ENCODE measurements around the gene SBK3.
A peak's percentile ranks its signal among the peaks of the same experiment; 100 is the strongest.

The SBK3 gene

DNA sequence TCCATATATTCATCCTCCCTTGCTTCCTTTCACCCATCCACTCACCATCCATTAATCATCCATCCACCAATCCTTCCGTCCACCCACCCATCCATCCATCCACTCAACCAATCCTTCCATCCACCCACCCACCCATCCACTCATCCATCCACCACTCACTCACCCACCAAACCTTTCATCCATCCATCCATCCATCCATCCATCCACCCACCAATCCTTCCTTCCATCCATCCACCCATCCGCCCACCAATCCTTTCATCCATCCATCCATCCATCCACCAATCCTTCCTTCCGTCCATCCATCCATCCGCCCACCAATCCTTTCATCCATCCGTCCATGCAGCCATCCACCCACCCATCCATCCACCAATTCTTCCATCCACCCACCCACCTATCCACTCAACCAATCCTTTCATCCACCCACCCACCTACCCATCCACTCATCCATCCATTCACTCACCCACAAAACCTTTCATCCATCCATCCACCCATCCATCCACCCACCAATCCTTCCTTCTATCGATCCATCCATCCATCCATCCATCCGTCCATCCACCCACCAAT is 3.0 kb downstream of the SBK3 start:
- no peak for DNase-seq
- Histone ChIP-seq H3K27me3 (replicated peaks in 2 of 5; ENCODE audit: control insufficient read depth in 4 of 5, insufficient read depth in 5 of 5, low read length in 4 of 5) (no peaks in the 10 kb centered on the region), H3K36me3 (ENCODE audit: control insufficient read depth in 4 of 4, insufficient read depth in 4 of 4, low read length in 3 of 4) (no peaks in the 10 kb centered on the region), H3K4me3 (ENCODE audit: control insufficient read depth in 1 of 7, extremely low read depth in 1 of 7, insufficient read depth in 4 of 7, low read depth in 2 of 7, low read length in 6 of 7) (no peak overlapping the region), H3K27ac (ENCODE audit: insufficient read depth in 1 of 2, low read depth in 1 of 2, low read length in 2 of 2, poor library complexity in 1 of 2, severe bottlenecking in 2 of 2) (no peak overlapping the region), H3K4me1 (ENCODE audit: control extremely low read depth in 1 of 4, control insufficient read depth in 4 of 4, insufficient read depth in 4 of 4, low read length in 3 of 4) (peaks cover 0 to 25% (median 17%) of the 10 kb centered on the region in 4 experiments), H3K9me3 (ENCODE audit: control extremely low read depth in 1 of 5, control insufficient read depth in 4 of 5, insufficient read depth in 2 of 5, low read depth in 1 of 5, low read length in 4 of 5) (no peaks in the 10 kb centered on the region)
- ChIA-PET POLR2A (no interaction called here), CTCF (no interaction called here)
- 96% methylated on average over 7 of the region's 7 CpGs for WGBS (ENCODE audit: insufficient coverage)

DNA sequence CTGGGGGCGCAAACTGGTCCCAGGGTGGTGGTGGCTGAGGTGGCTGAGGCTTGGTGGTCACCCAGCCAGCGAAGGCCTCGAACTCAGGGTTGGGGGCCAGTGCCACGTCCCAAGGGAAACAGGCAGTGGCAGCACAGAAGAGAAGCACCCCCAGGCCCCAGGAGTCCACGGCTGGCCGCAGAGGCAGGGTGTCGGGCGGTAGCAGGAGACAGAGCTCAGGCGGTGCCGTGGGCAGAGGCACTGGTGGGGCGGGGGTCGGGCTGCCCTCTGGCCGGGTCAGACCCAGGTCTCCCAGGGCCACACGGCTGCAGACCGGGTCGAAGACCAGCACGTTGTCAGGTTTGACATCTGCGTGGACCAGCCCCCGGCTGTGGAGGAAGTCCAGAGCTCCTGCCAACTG is 4.3 kb downstream of the SBK3 start:
- Histone ChIP-seq H3K27ac (ENCODE audit: insufficient read depth in 1 of 2, low read depth in 1 of 2, low read length in 2 of 2, poor library complexity in 1 of 2, severe bottlenecking in 2 of 2) (no peak overlapping the region), H3K9me3 (ENCODE audit: control extremely low read depth in 1 of 5, control insufficient read depth in 4 of 5, insufficient read depth in 2 of 5, low read depth in 1 of 5, low read length in 4 of 5) (no peaks in the 10 kb centered on the region), H3K4me1 (ENCODE audit: control extremely low read depth in 1 of 4, control insufficient read depth in 4 of 4, insufficient read depth in 4 of 4, low read length in 3 of 4) (peaks cover 0 to 12% (median 5%) of the 10 kb centered on the region in 4 experiments), H3K36me3 (ENCODE audit: control insufficient read depth in 4 of 4, insufficient read depth in 4 of 4, low read length in 3 of 4) (no peaks in the 10 kb centered on the region), H3K27me3 (replicated peaks in 2 of 5; ENCODE audit: control insufficient read depth in 4 of 5, insufficient read depth in 5 of 5, low read length in 4 of 5) (no peaks in the 10 kb centered on the region), H3K4me3 (ENCODE audit: control insufficient read depth in 1 of 7, extremely low read depth in 1 of 7, insufficient read depth in 4 of 7, low read depth in 2 of 7, low read length in 6 of 7) (no peak overlapping the region)
- CTCF ChIA-PET = no interaction called here
- no peak for DNase-seq
- 95% methylated on average over 19 of the region's 19 CpGs for WGBS (ENCODE audit: insufficient coverage)
- POLR2A ChIA-PET = no interaction called here

DNA sequence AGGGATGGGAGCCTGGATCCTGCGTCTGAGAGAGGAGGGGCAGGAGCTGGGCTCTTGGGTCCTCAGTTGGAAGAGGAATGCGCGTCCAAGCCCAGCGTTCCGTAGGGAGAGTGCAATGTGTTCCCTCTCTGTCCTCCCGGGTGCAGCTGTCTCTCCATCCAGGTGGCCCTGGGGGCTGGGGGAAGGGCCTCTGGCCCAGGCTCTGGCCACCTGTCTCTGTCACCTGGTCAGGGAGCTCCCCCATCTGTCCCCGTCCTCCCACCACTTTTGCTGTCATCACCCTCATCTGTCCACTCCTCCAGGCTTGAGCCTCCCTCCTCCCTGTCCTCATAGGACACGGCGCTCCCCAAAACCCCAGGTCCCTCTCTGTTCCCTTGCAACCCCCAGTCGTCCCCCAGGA is 4.7 kb downstream of the SBK3 start:
- no peak for DNase-seq
- POLR2A ChIA-PET = no interaction called here
- WGBS (ENCODE audit: insufficient coverage) = 75% methylated on average over 3 of the region's 10 CpGs
- CTCF ChIA-PET = no interaction called here
- Histone ChIP-seq H3K9me3 (ENCODE audit: control extremely low read depth in 1 of 5, control insufficient read depth in 4 of 5, insufficient read depth in 2 of 5, low read depth in 1 of 5, low read length in 4 of 5) (no peaks in the 10 kb centered on the region), H3K4me3 (ENCODE audit: control insufficient read depth in 1 of 7, extremely low read depth in 1 of 7, insufficient read depth in 4 of 7, low read depth in 2 of 7, low read length in 6 of 7) (no peak overlapping the region), H3K27ac (ENCODE audit: insufficient read depth in 1 of 2, low read depth in 1 of 2, low read length in 2 of 2, poor library complexity in 1 of 2, severe bottlenecking in 2 of 2) (no peak overlapping the region), H3K27me3 (replicated peaks in 2 of 5; ENCODE audit: control insufficient read depth in 4 of 5, insufficient read depth in 5 of 5, low read length in 4 of 5) (no peaks in the 10 kb centered on the region), H3K36me3 (ENCODE audit: control insufficient read depth in 4 of 4, insufficient read depth in 4 of 4, low read length in 3 of 4) (no peaks in the 10 kb centered on the region), H3K4me1 (ENCODE audit: control extremely low read depth in 1 of 4, control insufficient read depth in 4 of 4, insufficient read depth in 4 of 4, low read length in 3 of 4) (peaks cover 0 to 8% (median 2%) of the 10 kb centered on the region in 4 experiments)

DNA sequence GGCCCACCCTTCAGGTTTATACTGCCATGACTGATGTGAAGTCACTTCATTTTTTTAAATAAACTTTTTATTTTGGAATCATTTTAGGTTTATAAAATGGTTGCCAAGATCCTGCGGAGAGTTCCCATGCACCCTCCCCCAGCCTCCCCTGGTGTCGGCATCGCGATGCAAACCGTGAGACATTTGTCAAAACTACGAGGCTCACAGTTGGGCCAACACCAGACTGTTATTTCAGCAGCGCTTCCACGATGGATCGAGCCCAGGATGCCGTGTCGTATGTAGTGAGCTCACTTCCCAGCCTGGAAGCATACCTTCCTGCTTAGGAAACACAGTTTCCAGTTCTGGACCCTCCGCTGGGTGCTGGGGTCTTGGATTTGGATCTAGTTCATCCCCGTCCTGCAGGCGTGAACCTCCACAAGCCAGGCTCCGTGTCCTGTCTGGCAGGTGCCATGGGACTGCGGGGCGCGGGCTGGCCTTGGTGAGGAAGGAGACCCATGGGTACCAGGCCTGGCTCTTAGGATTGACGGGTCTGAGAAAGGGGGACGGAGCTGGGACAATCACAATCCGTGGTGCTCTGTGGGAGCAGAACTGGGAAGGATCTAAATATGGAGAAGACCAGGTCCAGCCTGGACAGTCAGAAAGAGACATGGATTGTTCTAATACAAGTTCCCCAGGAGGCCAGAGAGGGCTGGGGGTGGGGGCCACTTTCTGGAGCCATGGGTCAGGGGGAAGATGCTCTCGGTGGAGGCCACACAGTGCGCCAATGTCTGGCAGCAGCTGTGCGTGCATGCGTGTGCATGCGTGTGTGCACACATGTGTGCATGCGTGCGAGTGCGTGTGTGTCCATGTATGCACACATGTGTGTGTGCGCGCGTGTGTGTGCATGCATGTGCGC is 6.0 kb downstream of the SBK3 start:
- POLR2A ChIA-PET = no interaction called here
- WGBS (ENCODE audit: insufficient coverage) = 93% methylated on average over 33 of the region's 33 CpGs
- Histone ChIP-seq H3K27me3 (replicated peaks in 2 of 5; ENCODE audit: control insufficient read depth in 4 of 5, insufficient read depth in 5 of 5, low read length in 4 of 5) (no peaks in the 10 kb centered on the region), H3K9me3 (ENCODE audit: control extremely low read depth in 1 of 5, control insufficient read depth in 4 of 5, insufficient read depth in 2 of 5, low read depth in 1 of 5, low read length in 4 of 5) (no peaks in the 10 kb centered on the region), H3K27ac (ENCODE audit: insufficient read depth in 1 of 2, low read depth in 1 of 2, low read length in 2 of 2, poor library complexity in 1 of 2, severe bottlenecking in 2 of 2) (no peak overlapping the region), H3K36me3 (ENCODE audit: control insufficient read depth in 4 of 4, insufficient read depth in 4 of 4, low read length in 3 of 4) (no peaks in the 10 kb centered on the region), H3K4me3 (ENCODE audit: control insufficient read depth in 1 of 7, extremely low read depth in 1 of 7, insufficient read depth in 4 of 7, low read depth in 2 of 7, low read length in 6 of 7) (no peak overlapping the region), H3K4me1 (ENCODE audit: control extremely low read depth in 1 of 4, control insufficient read depth in 4 of 4, insufficient read depth in 4 of 4, low read length in 3 of 4) (no peaks in the 10 kb centered on the region)
- CTCF ChIA-PET = no interaction called here
- no peak for DNase-seq

DNA sequence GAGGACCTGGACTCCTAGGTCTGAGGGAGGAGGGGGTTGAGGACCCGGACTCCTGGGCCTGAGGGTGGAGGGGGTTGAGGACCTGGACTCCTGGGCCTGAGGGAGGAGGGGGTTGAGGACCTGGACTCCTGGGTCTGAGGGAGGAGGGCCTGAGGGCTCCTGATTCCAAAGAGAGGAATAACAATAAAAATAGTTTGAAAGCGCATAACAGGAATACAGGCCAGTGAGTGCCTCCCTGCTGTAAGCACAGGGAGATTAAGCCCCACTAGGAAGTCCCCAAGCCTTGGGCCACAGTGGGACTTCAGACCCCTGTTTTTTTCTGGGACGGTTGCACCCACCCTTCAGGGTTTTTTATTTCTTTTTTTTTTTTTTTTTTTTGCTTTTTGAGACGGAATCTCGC is 7.2 kb downstream of the SBK3 start:
- H3K36me3 ChIP-seq (ENCODE audit: control insufficient read depth in 4 of 4, insufficient read depth in 4 of 4, low read length in 3 of 4) = no peaks in the 10 kb centered on the region
- WGBS (ENCODE audit: insufficient coverage) = 94% methylated on average over 3 of the region's 5 CpGs
- H3K27me3 ChIP-seq (replicated peaks in 2 of 5; ENCODE audit: control insufficient read depth in 4 of 5, insufficient read depth in 5 of 5, low read length in 4 of 5) = no peaks in the 10 kb centered on the region
- no peak overlapping the region for H3K27ac ChIP-seq (ENCODE audit: insufficient read depth in 1 of 2, low read depth in 1 of 2, low read length in 2 of 2, poor library complexity in 1 of 2, severe bottlenecking in 2 of 2)
- DNase-seq = no peak
- H3K4me1 ChIP-seq (ENCODE audit: control extremely low read depth in 1 of 4, control insufficient read depth in 4 of 4, insufficient read depth in 4 of 4, low read length in 3 of 4) = no peaks in the 10 kb centered on the region
- ChIA-PET POLR2A (no interaction called here), CTCF (no interaction called here)
- no peak overlapping the region for H3K4me3 ChIP-seq (ENCODE audit: control insufficient read depth in 1 of 7, extremely low read depth in 1 of 7, insufficient read depth in 4 of 7, low read depth in 2 of 7, low read length in 6 of 7)
- H3K9me3 ChIP-seq (ENCODE audit: control extremely low read depth in 1 of 5, control insufficient read depth in 4 of 5, insufficient read depth in 2 of 5, low read depth in 1 of 5, low read length in 4 of 5) = no peaks in the 10 kb centered on the region

DNA sequence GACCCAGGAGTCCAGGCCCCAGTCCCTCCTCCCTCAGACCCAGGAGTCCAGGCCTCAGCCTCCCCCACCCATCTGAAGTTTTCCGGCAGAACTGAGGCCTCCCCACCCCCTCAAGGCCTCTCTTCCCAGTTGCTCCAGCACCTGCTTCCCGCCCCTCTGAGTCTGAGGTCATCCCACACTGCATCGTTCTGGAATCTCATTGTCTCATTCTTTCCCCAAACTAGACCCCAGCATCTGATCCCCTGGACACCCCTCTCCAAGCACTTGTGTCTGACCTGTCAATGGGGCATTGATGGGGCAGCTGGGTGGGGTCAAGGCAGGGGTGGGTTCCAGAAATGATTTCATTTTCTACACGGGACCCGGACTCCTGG is 7.6 kb downstream of the SBK3 start:
- Histone ChIP-seq H3K4me3 (ENCODE audit: control insufficient read depth in 1 of 7, extremely low read depth in 1 of 7, insufficient read depth in 4 of 7, low read depth in 2 of 7, low read length in 6 of 7) (no peak overlapping the region), H3K4me1 (ENCODE audit: control extremely low read depth in 1 of 4, control insufficient read depth in 4 of 4, insufficient read depth in 4 of 4, low read length in 3 of 4) (no peaks in the 10 kb centered on the region), H3K9me3 (ENCODE audit: control extremely low read depth in 1 of 5, control insufficient read depth in 4 of 5, insufficient read depth in 2 of 5, low read depth in 1 of 5, low read length in 4 of 5) (no peaks in the 10 kb centered on the region), H3K36me3 (ENCODE audit: control insufficient read depth in 4 of 4, insufficient read depth in 4 of 4, low read length in 3 of 4) (no peaks in the 10 kb centered on the region), H3K27ac (ENCODE audit: insufficient read depth in 1 of 2, low read depth in 1 of 2, low read length in 2 of 2, poor library complexity in 1 of 2, severe bottlenecking in 2 of 2) (no peak overlapping the region), H3K27me3 (replicated peaks in 2 of 5; ENCODE audit: control insufficient read depth in 4 of 5, insufficient read depth in 5 of 5, low read length in 4 of 5) (no peaks in the 10 kb centered on the region)
- no peak for DNase-seq
- POLR2A ChIA-PET = no interaction called here
- CTCF ChIA-PET = no interaction called here
- WGBS (ENCODE audit: insufficient coverage) = 88% methylated on average over 3 of the region's 5 CpGs

DNA sequence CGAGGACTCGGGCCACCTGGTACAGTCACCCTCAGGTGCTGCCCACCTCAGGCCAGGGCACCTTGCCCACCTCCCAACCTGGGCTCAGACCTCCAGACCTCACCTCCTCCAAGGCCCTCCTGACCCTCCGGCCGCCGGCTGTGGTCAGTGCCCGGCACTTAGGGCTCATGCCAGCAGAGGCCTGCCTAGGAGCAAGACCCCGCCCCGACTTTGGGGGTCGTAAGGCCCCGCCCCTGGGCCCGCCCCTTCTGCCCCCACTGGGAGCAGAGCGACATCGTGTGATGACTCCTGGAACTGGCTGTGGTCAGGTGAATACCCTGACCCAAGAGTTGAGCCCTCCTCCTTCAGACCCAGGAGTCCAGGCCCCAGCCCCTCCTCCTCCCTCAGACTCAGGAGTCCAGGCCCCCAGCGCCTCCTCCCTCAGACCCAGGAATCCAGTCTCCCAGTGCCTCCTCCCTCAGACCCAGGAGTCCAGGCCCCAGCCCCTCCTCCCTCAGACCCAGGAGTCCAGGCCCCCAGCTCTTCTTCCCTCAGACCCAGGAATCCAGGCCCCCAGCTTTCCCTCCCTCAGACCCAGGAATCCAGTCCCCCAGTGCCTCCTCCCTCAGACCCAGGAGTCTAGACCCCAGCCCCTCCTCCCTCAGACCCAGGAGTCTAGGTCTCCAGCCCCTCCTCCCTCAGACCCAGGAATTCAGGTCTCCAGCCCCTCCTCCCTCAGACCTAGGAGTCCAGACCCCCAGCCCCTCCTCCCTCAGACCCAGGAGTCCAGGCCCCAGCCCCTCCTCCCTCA is 8.2 kb downstream of the SBK3 start, which contains the start of gene SBK2:
SBK2 (minus strand) TSS at position 183 of the 790 bp plus-strand sequence. CDS start 839 bp downstream, outside the sequence.
- no peaks in the 10 kb centered on the region for H3K9me3 ChIP-seq (ENCODE audit: control extremely low read depth in 1 of 5, control insufficient read depth in 4 of 5, insufficient read depth in 2 of 5, low read depth in 1 of 5, low read length in 4 of 5)
- ChIA-PET POLR2A (no interaction called here), CTCF (interaction anchor here (1.0 kb wide), 1 partner anchor 94 kb away, joined by 5 read pairs; no protein-coding TSS in a partner anchor)
- 48% methylated on average over 6 of the region's 14 CpGs for WGBS (ENCODE audit: insufficient coverage)
- no peak within 1 kb of the TSS for H3K4me3 ChIP-seq (ENCODE audit: control insufficient read depth in 1 of 7, extremely low read depth in 1 of 7, insufficient read depth in 4 of 7, low read depth in 2 of 7, low read length in 6 of 7)
- no peaks in the 10 kb centered on the region for H3K36me3 ChIP-seq (ENCODE audit: control insufficient read depth in 4 of 4, insufficient read depth in 4 of 4, low read length in 3 of 4)
- peak; percentile 20 to 47 (median 46) for DNase-seq
- no peaks in the 10 kb centered on the region for H3K4me1 ChIP-seq (ENCODE audit: control extremely low read depth in 1 of 4, control insufficient read depth in 4 of 4, insufficient read depth in 4 of 4, low read length in 3 of 4)
- H3K27ac ChIP-seq (ENCODE audit: insufficient read depth in 1 of 2, low read depth in 1 of 2, low read length in 2 of 2, poor library complexity in 1 of 2, severe bottlenecking in 2 of 2) = no peak within 1 kb of the TSS
- H3K27me3 ChIP-seq (replicated peaks in 2 of 5; ENCODE audit: control insufficient read depth in 4 of 5, insufficient read depth in 5 of 5, low read length in 4 of 5) = no peaks in the 10 kb centered on the region

All from common myeloid progenitor, CD34-positive (primary cell).